ENCODE data around the gene ATP8B2.

GRCh38 chr1:154328318-154329151, 3.2 kb downstream of the ATP8B2 start:
- TF ChIP-seq, protein P1, sequence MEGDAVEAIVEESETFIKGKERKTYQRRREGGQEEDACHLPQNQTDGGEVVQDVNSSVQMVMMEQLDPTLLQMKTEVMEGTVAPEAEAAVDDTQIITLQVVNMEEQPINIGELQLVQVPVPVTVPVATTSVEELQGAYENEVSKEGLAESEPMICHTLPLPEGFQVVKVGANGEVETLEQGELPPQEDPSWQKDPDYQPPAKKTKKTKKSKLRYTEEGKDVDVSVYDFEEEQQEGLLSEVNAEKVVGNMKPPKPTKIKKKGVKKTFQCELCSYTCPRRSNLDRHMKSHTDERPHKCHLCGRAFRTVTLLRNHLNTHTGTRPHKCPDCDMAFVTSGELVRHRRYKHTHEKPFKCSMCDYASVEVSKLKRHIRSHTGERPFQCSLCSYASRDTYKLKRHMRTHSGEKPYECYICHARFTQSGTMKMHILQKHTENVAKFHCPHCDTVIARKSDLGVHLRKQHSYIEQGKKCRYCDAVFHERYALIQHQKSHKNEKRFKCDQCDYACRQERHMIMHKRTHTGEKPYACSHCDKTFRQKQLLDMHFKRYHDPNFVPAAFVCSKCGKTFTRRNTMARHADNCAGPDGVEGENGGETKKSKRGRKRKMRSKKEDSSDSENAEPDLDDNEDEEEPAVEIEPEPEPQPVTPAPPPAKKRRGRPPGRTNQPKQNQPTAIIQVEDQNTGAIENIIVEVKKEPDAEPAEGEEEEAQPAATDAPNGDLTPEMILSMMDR (IDR thresholded peaks at IDR 0.05) = no peak
- TF ChIP-seq EP300 (IDR thresholded peaks at IDR 0.05) (no peak), POLR2A (IDR thresholded peaks at IDR 0.05) (no peak), POLR2AphosphoS5 (IDR thresholded peaks at IDR 0.05) (peak in 2 of 4 donors; percentile 36 to 39)
